H1 (cell line): ENCODE data around the gene KHSRP.

ENCODE experiments used
- ATF2 ChIP-seq: IDR thresholded peaks from 2 replicates; pipeline ENCODE4 v1.6.1; 2012; ENCODE audit warnings: low read length, inconsistent platforms
- CTCF ChIP-seq, 3 experiments: IDR thresholded peaks; 1 replicate in 2 of 3; 2 replicates in 1 of 3; pipeline versions ENCODE4 v1.5.1 to v1.6.1; 2011; ENCODE audit warnings: low read length in 3 of 3, mild to moderate bottlenecking in 3 of 3, inconsistent platforms in 2 of 3, low read depth in 1 of 3, moderate library complexity in 1 of 3; ENCODE audit not compliant: insufficient read depth in 1 of 3; ENCODE audit errors: control extremely low read depth in 1 of 3
- JUN ChIP-seq: IDR thresholded peaks from 2 replicates; pipeline ENCODE4 v1.6.1; 2011; ENCODE audit warnings: low read depth, mild to moderate bottlenecking, improper control_type of control experiment, low read length
- POLR2A ChIP-seq, 2 experiments: IDR thresholded peaks; 1 replicate in 1 of 2; 2 replicates in 1 of 2; pipeline ENCODE4 v1.6.1; 2011; ENCODE audit warnings: low read depth in 2 of 2, low read length in 2 of 2, mild to moderate bottlenecking in 2 of 2; ENCODE audit errors: control extremely low read depth in 1 of 2
- TAF1 ChIP-seq: IDR thresholded peaks from 2 replicates; pipeline ENCODE4 v1.6.1; 2011; ENCODE audit warnings: mild to moderate bottlenecking, low read depth, low read length

- TF ChIP-seq CTCF (IDR thresholded peaks at IDR 0.05; ENCODE audit: control extremely low read depth in 1 of 3, insufficient read depth in 1 of 3, low read depth in 1 of 3, low read length in 3 of 3) = no peak
- no peak for TF ChIP-seq POLR2A (IDR thresholded peaks at IDR 0.05; ENCODE audit: control extremely low read depth in 1 of 2, low read depth in 2 of 2, low read length in 2 of 2)
- no peak for TF ChIP-seq ATF2
- TF ChIP-seq TAF1 = no peak
- TF ChIP-seq JUN = no peak
Measured at GRCh38 chr19:6379744-6380143, 44.9 kb downstream of the KHSRP start.
